ENCODE data around the gene CD46.

DNA sequence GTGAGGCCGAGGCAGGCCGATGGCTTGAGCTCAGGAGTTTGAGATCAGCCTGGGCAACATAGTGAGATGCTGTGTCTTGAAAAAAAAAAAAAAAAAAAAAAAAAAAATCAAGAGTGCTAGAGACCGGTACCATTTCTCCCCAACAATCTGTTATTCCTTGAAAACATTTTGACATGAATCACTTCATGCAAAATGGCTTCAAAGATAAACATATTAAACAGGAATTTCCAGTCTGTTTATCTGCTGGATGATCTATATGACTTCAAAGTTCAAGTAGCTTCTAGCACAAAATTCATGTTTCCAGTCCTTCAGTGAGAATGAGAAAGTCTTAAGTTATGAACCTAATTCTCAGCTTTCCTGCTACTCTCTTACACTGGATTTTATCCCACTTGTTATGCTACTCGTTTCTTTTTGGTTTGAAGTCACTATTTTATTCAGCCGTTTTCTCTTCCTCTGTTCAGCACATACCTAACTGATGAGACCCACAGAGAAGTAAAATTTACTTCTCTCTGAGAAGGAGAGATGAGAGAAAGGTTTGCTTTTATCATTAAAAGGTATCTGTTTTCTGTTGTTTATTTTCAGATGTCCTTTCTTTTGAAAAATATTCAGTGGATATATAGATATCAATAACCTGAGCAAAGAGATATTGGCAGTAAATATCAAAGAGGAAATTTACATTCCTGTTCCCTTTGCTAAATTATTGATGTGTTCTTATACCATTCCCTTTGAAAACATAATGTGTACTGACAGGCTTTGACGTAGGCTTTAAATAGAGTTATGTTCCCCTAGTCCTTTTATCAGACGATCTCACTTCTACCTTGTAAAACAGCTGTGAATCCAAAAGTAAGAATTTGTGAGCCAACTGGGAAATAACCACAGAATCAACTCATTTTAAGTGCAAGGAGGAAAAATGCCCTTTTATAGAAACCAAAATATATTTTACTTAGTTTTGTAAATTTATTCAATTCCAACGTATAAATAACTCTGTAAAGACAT lies 38.2 kb downstream of the CD46 start:
- TF ChIP-seq, protein P1, sequence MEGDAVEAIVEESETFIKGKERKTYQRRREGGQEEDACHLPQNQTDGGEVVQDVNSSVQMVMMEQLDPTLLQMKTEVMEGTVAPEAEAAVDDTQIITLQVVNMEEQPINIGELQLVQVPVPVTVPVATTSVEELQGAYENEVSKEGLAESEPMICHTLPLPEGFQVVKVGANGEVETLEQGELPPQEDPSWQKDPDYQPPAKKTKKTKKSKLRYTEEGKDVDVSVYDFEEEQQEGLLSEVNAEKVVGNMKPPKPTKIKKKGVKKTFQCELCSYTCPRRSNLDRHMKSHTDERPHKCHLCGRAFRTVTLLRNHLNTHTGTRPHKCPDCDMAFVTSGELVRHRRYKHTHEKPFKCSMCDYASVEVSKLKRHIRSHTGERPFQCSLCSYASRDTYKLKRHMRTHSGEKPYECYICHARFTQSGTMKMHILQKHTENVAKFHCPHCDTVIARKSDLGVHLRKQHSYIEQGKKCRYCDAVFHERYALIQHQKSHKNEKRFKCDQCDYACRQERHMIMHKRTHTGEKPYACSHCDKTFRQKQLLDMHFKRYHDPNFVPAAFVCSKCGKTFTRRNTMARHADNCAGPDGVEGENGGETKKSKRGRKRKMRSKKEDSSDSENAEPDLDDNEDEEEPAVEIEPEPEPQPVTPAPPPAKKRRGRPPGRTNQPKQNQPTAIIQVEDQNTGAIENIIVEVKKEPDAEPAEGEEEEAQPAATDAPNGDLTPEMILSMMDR (conservative IDR thresholded peaks at IDR 0.05 in 1 of 2, IDR thresholded peaks at IDR 0.05 in 1 of 2; ENCODE audit: extremely low read depth in 1 of 2, insufficient read depth in 1 of 2, low read depth in 1 of 2, low read length in 2 of 2), result no peak
- TF ChIP-seq EZH2 (IDR thresholded peaks at IDR 0.05; ENCODE audit: borderline replicate concordance, low read length), result no peak
